Gastroesophageal sphincter (tissue), 3 donors: Measurements from ENCODE around the gene IBA57.

Experiments
- POLR2A ChIP-seq, 2 donors: fragments of 450-650 bp; IDR thresholded peaks; one replicate each; pipeline ENCODE4 v1.6.1; 2017; ENCODE audit warnings: antibody characterized with exemption in 2 of 2, mild to moderate bottlenecking in 2 of 2, moderate library complexity in 1 of 2
- TF ChIP-seq, protein P1 (sequence below), 4 experiments: fragments of 200-600 bp in 2 of 4; fragments of 450-650 bp in 2 of 4; sonication (generic) in 1 of 4; IDR thresholded peaks; one replicate each; pipeline ENCODE4 v1.5.1; 2017 to 2019; ENCODE audit warnings: antibody characterized with exemption in 4 of 4, mild to moderate bottlenecking in 2 of 4, moderate library complexity in 2 of 4

DNA sequence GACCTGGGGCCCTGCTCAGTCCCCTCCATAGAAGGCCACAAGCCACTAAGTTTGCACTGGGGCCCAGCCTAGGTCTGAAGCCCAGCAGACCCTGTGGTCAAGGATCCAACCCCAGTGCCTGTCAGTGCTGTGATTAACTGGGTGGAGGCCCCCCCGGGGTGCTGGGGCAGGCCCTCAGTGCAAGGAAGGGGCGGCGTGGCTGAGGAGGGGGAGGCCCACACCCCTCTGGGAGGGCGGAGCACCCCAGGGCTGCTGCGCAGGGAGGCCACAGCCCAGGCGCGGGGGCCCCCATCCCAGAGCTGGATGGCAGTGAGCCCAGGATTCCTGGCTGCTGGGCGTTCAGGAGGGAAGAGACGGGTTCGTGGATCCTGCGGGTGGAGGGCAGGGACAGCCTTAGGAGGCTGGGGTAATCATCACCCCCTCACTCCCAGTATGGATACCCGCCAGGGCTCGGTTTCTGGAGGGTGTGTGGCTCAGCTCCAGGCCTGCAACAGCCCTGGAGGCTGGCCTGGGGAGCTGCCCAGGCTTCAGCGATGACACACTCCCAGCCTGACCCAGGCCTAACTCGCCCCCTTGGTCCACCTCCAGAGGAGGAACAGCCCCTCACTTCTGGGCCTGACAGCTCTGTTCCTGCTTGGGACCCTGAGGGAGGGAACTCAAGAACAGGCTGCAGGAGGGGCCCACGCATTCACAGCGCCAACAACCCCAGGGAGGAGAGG lies 15.0 kb upstream of the IBA57 start:
- no peak for TF ChIP-seq POLR2A (IDR thresholded peaks at IDR 0.05)
- TF ChIP-seq, protein P1, sequence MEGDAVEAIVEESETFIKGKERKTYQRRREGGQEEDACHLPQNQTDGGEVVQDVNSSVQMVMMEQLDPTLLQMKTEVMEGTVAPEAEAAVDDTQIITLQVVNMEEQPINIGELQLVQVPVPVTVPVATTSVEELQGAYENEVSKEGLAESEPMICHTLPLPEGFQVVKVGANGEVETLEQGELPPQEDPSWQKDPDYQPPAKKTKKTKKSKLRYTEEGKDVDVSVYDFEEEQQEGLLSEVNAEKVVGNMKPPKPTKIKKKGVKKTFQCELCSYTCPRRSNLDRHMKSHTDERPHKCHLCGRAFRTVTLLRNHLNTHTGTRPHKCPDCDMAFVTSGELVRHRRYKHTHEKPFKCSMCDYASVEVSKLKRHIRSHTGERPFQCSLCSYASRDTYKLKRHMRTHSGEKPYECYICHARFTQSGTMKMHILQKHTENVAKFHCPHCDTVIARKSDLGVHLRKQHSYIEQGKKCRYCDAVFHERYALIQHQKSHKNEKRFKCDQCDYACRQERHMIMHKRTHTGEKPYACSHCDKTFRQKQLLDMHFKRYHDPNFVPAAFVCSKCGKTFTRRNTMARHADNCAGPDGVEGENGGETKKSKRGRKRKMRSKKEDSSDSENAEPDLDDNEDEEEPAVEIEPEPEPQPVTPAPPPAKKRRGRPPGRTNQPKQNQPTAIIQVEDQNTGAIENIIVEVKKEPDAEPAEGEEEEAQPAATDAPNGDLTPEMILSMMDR (IDR thresholded peaks at IDR 0.05) = no peak
